HG02973 (cell line): ENCODE data around the gene CCT8.
"Not testable (repeated sequence)": the region's sequence is repeated elsewhere in the genome, so short reads cannot be mapped to it uniquely, and the experiment has no call there.

ENCODE experiments used
- ATAC-seq: cut with Tn5 transposase; IDR thresholded peaks from one replicate; pipeline ENCODE4 v1.9.1; 2021; ENCODE audit warnings: moderate library complexity; ENCODE audit not compliant: unreplicated experiment

CCT8 gene

GRCh38 chr21:29024474-29025327 is 48.7 kb downstream of the CCT8 start, which contains the start of gene USP16:
Gene USP16, plus strand, starts transcription at chr21:29024668. Its CDS starts 3,246 bp downstream, at chr21:29027914.
- peak; percentile 96 for ATAC-seq

GRCh38 chr21:29022166-29022565 is 51.3 kb downstream of the CCT8 start:
- ATAC-seq = no peak

- ATAC-seq = no peak
Observed at GRCh38 chr21:29018540-29018939, 54.9 kb downstream of the CCT8 start.

- no peak for ATAC-seq
Observed at GRCh38 chr21:29017639-29018237, 55.7 kb downstream of the CCT8 start.

- ATAC-seq = not testable (repeated sequence)
Observed at GRCh38 chr21:29011236-29011635, 62.2 kb downstream of the CCT8 start.

GRCh38 chr21:29008367-29008766 is 65.1 kb downstream of the CCT8 start:
- ATAC-seq = no peak

- ATAC-seq = no peak
Observed at GRCh38 chr21:29007810-29008209, 65.6 kb downstream of the CCT8 start.

- ATAC-seq = no peak
Observed at GRCh38 chr21:29007135-29007534, 66.3 kb downstream of the CCT8 start.
